IMR-90 (cell line): ENCODE measurements around the gene SLC27A2. TPM values are rescaled to one million over a fixed set of nuclear protein-coding genes. Genes with fewer than 3 reads are reported as not detected.

Source experiments
- ATAC-seq: fragments of 200-7000 bp; cut with Tn5 transposase; 2 replicates; pipeline ENCODE4 v1.9.1; 2020; ENCODE audit warnings: low read depth, mild to moderate bottlenecking, moderate library complexity
- BruUV-seq: library from RNA; stranded (reverse); fragments of 400-500 nt; replicated peaks from 2 replicates; lab custom pipeline; 2021; lab: Mats Ljungman, UMichigan
- CTCF ChIA-PET: fragments of 300-600 bp; formaldehyde crosslinking; extraction: SDS; loops from one replicate; lab custom pipeline; 2021; ENCODE audit warnings: antibody characterized with exemption; lab: Yijun Ruan, JAX
- POLR2A ChIA-PET: fragments of 300-600 bp; sonication (Branson Sonifier 250); formaldehyde crosslinking; loops from one replicate; lab custom pipeline; 2022; ENCODE audit warnings: antibody characterized with exemption; ENCODE audit not compliant: unreplicated experiment; lab: Charles Lee
- DNase-seq: peaks from one replicate; pipeline ENCODE4 v3.0.0; 2013
- H2AFZ ChIP-seq: replicated peaks from 2 replicates; pipeline ENCODE3; 2013; ENCODE audit warnings: low read length, mild to moderate bottlenecking; ENCODE audit not compliant: poor library complexity
- H2AK5ac ChIP-seq: 2 replicates; pipeline ENCODE4 v1.6.1; 2013; ENCODE audit warnings: low read depth, low read length, inconsistent platforms
- H2AK9ac ChIP-seq: replicated peaks from 2 replicates; pipeline ENCODE3; 2013; ENCODE audit warnings: mild to moderate bottlenecking, low read depth, low read length, moderate library complexity; ENCODE audit not compliant: poor library complexity
- H2BK120ac ChIP-seq: 2 replicates; pipeline ENCODE4 v1.6.1; 2013; ENCODE audit warnings: low read depth, low read length, inconsistent platforms
- H2BK15ac ChIP-seq: 3 replicates; pipeline ENCODE4 v1.6.1; 2013; ENCODE audit warnings: low read depth, low read length, inconsistent platforms
- H2BK20ac ChIP-seq: 2 replicates; pipeline ENCODE4 v1.6.1; 2013; ENCODE audit warnings: low read depth, mild to moderate bottlenecking, inconsistent platforms, low read length, moderate library complexity
- H2BK5ac ChIP-seq: 2 replicates; pipeline ENCODE4 v1.6.1; 2013; ENCODE audit warnings: mild to moderate bottlenecking, low read depth, low read length, inconsistent platforms; ENCODE audit not compliant: poor library complexity, severe bottlenecking
- H3K14ac ChIP-seq: replicated peaks from 2 replicates; pipeline ENCODE4 v1.6.1; 2013; ENCODE audit warnings: low read depth, low read length, inconsistent platforms
- H3K18ac ChIP-seq: 2 replicates; pipeline ENCODE4 v1.6.1; 2013; ENCODE audit warnings: low read depth, low read length, control low read depth
- H3K23ac ChIP-seq: 2 replicates; pipeline ENCODE4 v1.6.1; 2013; ENCODE audit warnings: low read depth, low read length, inconsistent platforms
- H3K27ac ChIP-seq: 2 replicates; pipeline ENCODE4 v1.5.1; 2013; ENCODE audit warnings: mild to moderate bottlenecking, control low read depth, low read length; ENCODE audit not compliant: insufficient read depth
- H3K27me3 ChIP-seq: 2 replicates; pipeline ENCODE4 v1.6.1; 2013; ENCODE audit warnings: low read length; ENCODE audit not compliant: control insufficient read depth, insufficient read depth
- H3K36me3 ChIP-seq: 2 replicates; pipeline ENCODE4 v1.6.1; 2013; ENCODE audit warnings: low read length, mixed read lengths; ENCODE audit not compliant: control insufficient read depth, insufficient read depth
- H3K4ac ChIP-seq: 2 replicates; pipeline ENCODE4 v1.6.1; 2013; ENCODE audit warnings: low read depth, low read length, inconsistent platforms
- H3K4me1 ChIP-seq: 2 replicates; pipeline ENCODE4 v1.6.1; 2013; ENCODE audit warnings: low read length, mixed read lengths; ENCODE audit not compliant: control insufficient read depth, insufficient read depth
- H3K4me2 ChIP-seq: 2 replicates; pipeline ENCODE4 v1.6.1; 2013; ENCODE audit warnings: low read depth, mild to moderate bottlenecking, control low read depth, low read length, moderate library complexity
- H3K4me3 ChIP-seq: 2 replicates; pipeline ENCODE4 v1.5.1; 2013; ENCODE audit warnings: low read depth, mild to moderate bottlenecking, control low read depth, low read length, moderate library complexity; ENCODE audit not compliant: insufficient read depth
- H3K56ac ChIP-seq: 2 replicates; pipeline ENCODE4 v1.6.1; 2013; ENCODE audit warnings: low read length, inconsistent platforms; ENCODE audit not compliant: insufficient read depth; ENCODE audit errors: extremely low read depth
- H3K79me1 ChIP-seq, 2 experiments: 2 replicates each; pipeline ENCODE4 v1.6.1; 2013; ENCODE audit warnings: low read length in 2 of 2, inconsistent platforms in 1 of 2, low read depth in 1 of 2
- H3K9ac ChIP-seq: 2 replicates; pipeline ENCODE4 v1.6.1; 2013; ENCODE audit warnings: low read depth, low read length, control low read depth
- H3K9me1 ChIP-seq: 2 replicates; pipeline ENCODE4 v1.6.1; 2013; ENCODE audit warnings: low read length, inconsistent platforms; ENCODE audit not compliant: insufficient read depth
- H3K9me3 ChIP-seq: 2 replicates; pipeline ENCODE4 v1.6.1; 2013; ENCODE audit warnings: low read length; ENCODE audit not compliant: control insufficient read depth, insufficient read depth
- H4K20me1 ChIP-seq: 2 replicates; pipeline ENCODE4 v1.6.1; 2013; ENCODE audit warnings: low read length, inconsistent platforms; ENCODE audit not compliant: insufficient read depth
- H4K5ac ChIP-seq: 2 replicates; pipeline ENCODE4 v1.6.1; 2013; ENCODE audit warnings: mild to moderate bottlenecking, low read depth, low read length, control low read depth
- H4K8ac ChIP-seq, 2 experiments: 2 replicates each; pipeline ENCODE4 v1.6.1; 2013; ENCODE audit warnings: low read depth in 2 of 2, low read length in 2 of 2, control low read depth in 1 of 2, inconsistent platforms in 1 of 2
- H4K91ac ChIP-seq: 2 replicates; pipeline ENCODE4 v1.6.1; 2013; ENCODE audit warnings: low read depth, low read length, inconsistent platforms; ENCODE audit not compliant: insufficient read depth
- FOS ChIP-seq: fragments of 150-350 bp; IDR thresholded peaks from 2 replicates; pipeline ENCODE4 v1.6.1; 2016; ENCODE audit warnings: low read depth, low read length
- RAD21 ChIP-seq: IDR thresholded peaks from 2 replicates; pipeline ENCODE4 v1.6.1; 2012; ENCODE audit warnings: low read length, improper control_type of control experiment
- RFX5 ChIP-seq: IDR thresholded peaks from 2 replicates; pipeline ENCODE4 v1.8.0; 2012; ENCODE audit warnings: low read depth, mild to moderate bottlenecking, low read length, moderate library complexity
- dilution Hi-C: fragments of 300-500 bp; cut with HindIII; formaldehyde crosslinking; loops from one replicate; pipeline ENCODE4 v1.14.3; 2018; ENCODE audit warnings: low sequenced_read_pairs; ENCODE audit not compliant: unreplicated experiment
- in situ Hi-C: fragments of 300-500 bp; cut with MboI; formaldehyde crosslinking; loops from 3 replicates; pipeline ENCODE4 v1.14.3; 2019; ENCODE audit warnings: low sequenced_read_pairs, inconsistent platforms, mixed read lengths
- intact Hi-C: fragments of 100-400 bp; cut with micrococcal nuclease; formaldehyde crosslinking; loops from 2 replicates; pipeline ENCODE4 v1.10.0; 2022
- polyA plus RNA-seq, 3 experiments: library from polyadenylated mRNA; depleted of rRNA; stranded (reverse); fragments of >200 nt; gene quantifications; 2 replicates each; pipeline ENCODE4 v1.2.3, GENCODE V29; 2012; ENCODE audit warnings: low replicate concordance in 1 of 3
- total RNA-seq: library from RNA; depleted of rRNA; stranded (reverse); fragments of >200 nt; gene quantifications from 2 replicates; pipeline ENCODE4 v1.2.3, GENCODE V29; 2012

SLC27A2 gene
- total and polyA plus RNA-seq, 2 of the 4 experiments (the other 2 are of a cell fraction) = under 0.01 TPM; not detected in 1

DNA sequence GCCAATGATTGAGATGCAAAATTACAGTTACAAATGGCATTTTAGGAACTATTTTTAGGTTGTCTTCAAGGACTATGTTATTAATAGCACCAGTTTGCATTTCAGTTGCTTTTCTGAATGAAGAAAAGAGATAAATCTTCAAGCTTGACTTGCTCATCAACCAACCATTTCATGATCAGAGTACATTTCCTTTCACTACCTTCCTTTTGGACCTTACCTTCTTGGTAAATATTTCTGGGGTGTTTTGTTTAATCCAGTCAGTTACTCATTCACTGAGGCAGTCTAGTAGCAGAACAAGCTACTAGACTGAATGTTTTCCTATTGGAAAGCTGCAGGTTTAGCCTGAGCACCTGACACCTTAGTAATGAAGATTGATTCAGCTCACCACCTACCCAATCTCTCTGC is 8.2 kb downstream of the SLC27A2 start:
- DNase-seq (no peak), ATAC-seq (no peak)
- no peak overlapping the region for H2AK9ac ChIP-seq
- intact Hi-C loops = no loop called here
- H3K79me1 ChIP-seq = no peaks in the 10 kb centered on the region
- H3K36me3 ChIP-seq = no peaks in the 10 kb centered on the region
- no peaks in the 10 kb centered on the region for H4K20me1 ChIP-seq
- no peak overlapping the region for H3K4ac ChIP-seq
- H2BK15ac ChIP-seq = no peak overlapping the region
- no peak overlapping the region for H3K9ac ChIP-seq
- H3K4me3 ChIP-seq = no peak overlapping the region
- no peak overlapping the region for H3K4me2 ChIP-seq
- no peak overlapping the region for H4K8ac ChIP-seq
- in situ Hi-C loops = no loop called here
- BruUV-seq = no TSS peak
- no peak overlapping the region for H2BK5ac ChIP-seq
- H3K27ac ChIP-seq = no peak overlapping the region
- dilution Hi-C loops = no loop called here
- no peak overlapping the region for H2BK120ac ChIP-seq
- H2AK5ac ChIP-seq = no peak overlapping the region
- H3K14ac ChIP-seq = no peak overlapping the region
- no peak overlapping the region for H2AFZ ChIP-seq
- no peaks in the 10 kb centered on the region for H3K9me1 ChIP-seq
- H3K4me1 ChIP-seq = no peaks in the 10 kb centered on the region
- H4K5ac ChIP-seq = no peak overlapping the region
- H3K27me3 ChIP-seq = peaks cover 14% of the 10 kb centered on the region
- H2BK20ac ChIP-seq = no peak overlapping the region
- CTCF ChIA-PET = interaction anchor here (0.9 kb wide), 1 partner anchor 9 kb away, joined by 3 read pairs; no protein-coding TSS in a partner anchor
- no peaks in the 10 kb centered on the region for H3K9me3 ChIP-seq
- no peak overlapping the region for H3K23ac ChIP-seq
- no peak overlapping the region for H4K91ac ChIP-seq
- POLR2A ChIA-PET = no interaction called here
- H3K18ac ChIP-seq = no peak overlapping the region
- TF ChIP-seq FOS (no peak), RFX5 (no peak), RAD21 (no peak)
- H3K56ac ChIP-seq = no peak overlapping the region
